ENCODE data around the gene RAB12. TPM values are rescaled to one million over a fixed set of nuclear protein-coding genes. Genes with fewer than 3 reads are reported as not detected.

The RAB12 gene
- total RNA-seq, 1 donor from 2014 or later: 41.4 TPM

DNA sequence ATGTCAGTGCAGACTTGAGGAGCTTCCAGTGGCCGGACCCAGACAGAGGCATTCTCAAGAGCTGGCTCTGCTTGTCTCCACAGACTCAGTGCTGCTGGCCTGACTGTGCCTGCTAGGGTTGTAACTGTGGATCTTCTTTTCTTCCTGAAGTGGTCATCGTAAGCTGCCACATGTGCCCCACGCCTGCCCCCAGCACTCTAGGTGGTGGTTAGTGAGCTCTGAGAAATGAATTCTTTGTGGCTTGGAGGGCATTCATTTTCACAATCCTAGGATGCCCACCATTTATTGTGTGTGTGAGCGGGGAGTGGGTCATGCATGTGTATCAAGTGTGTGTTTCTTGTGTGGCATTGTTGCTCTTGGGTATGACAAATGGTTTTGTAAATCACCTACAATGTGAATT lies 23.1 kb downstream of the RAB12 start:
- H3K27me3 ChIP-seq: no peaks in the 10 kb centered on the region
- peaks cover 5% of the 10 kb centered on the region for H3K36me3 ChIP-seq
- no peaks in the 10 kb centered on the region for H3K27me3 Mint-ChIP-seq (ENCODE audit: insufficient read depth, low read depth)
- H3K4me1 Mint-ChIP-seq: no peaks in the 10 kb centered on the region
- TF ChIP-seq, protein P1, sequence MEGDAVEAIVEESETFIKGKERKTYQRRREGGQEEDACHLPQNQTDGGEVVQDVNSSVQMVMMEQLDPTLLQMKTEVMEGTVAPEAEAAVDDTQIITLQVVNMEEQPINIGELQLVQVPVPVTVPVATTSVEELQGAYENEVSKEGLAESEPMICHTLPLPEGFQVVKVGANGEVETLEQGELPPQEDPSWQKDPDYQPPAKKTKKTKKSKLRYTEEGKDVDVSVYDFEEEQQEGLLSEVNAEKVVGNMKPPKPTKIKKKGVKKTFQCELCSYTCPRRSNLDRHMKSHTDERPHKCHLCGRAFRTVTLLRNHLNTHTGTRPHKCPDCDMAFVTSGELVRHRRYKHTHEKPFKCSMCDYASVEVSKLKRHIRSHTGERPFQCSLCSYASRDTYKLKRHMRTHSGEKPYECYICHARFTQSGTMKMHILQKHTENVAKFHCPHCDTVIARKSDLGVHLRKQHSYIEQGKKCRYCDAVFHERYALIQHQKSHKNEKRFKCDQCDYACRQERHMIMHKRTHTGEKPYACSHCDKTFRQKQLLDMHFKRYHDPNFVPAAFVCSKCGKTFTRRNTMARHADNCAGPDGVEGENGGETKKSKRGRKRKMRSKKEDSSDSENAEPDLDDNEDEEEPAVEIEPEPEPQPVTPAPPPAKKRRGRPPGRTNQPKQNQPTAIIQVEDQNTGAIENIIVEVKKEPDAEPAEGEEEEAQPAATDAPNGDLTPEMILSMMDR (IDR thresholded peaks at IDR 0.05): no peak
- TF ChIP-seq EZH2phosphoT487 (IDR thresholded peaks at IDR 0.05) (no peak), EZH2 (IDR thresholded peaks at IDR 0.05) (no peak)
- no peaks in the 10 kb centered on the region for H3K4me1 ChIP-seq
- no peak overlapping the region for H3K27ac ChIP-seq
- H3K4me3 ChIP-seq: no peak overlapping the region
- no peak overlapping the region for H3K9ac ChIP-seq
- peaks cover 35% of the 10 kb centered on the region for H3K36me3 Mint-ChIP-seq
- no peaks in the 10 kb centered on the region for H3F3A ChIP-seq (ENCODE audit: low read depth)
- H3K9me3 Mint-ChIP-seq: no peaks in the 10 kb centered on the region
- DNase-seq (ENCODE audit: low spot score): no peak
- no peak overlapping the region for H3K4me2 ChIP-seq
- no peak overlapping the region for H3K4me3 Mint-ChIP-seq
- H3K27ac Mint-ChIP-seq: no peak overlapping the region
- H2AFZ ChIP-seq (replicated peaks): no peak overlapping the region
- no peaks in the 10 kb centered on the region for H3K9me3 ChIP-seq (ENCODE audit: low read depth)
- peaks cover 41% of the 10 kb centered on the region for H3K79me2 ChIP-seq (ENCODE audit: low read depth)
- H4K20me1 ChIP-seq (ENCODE audit: low read depth): peaks cover 27% of the 10 kb centered on the region

DNA sequence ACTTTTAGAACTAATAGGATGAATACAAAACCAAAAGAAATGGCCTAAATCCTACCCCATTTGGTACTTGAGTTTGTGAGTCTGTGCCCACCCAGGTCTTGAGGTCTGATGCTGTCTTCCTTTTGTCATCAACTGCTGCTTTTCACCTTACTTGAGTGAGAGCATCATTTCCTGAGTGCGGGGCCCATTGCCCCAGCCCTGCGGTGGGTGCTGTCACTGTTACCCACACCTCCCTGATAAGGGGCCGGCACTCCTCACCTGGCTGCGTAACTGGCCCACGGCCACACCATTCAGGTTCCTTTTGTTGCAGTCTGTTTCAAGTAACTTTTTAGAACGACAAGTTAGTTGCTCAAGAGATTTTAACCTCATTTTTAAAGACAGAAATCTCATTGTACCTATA lies 25.3 kb downstream of the RAB12 start:
- DNase-seq (ENCODE audit: low spot score): no peak
- Histone ChIP-seq H2AFZ (replicated peaks) (no peak overlapping the region), H3K79me2 (ENCODE audit: low read depth) (peaks cover 20% of the 10 kb centered on the region), H3K9ac (no peak overlapping the region), H3K9me3 (ENCODE audit: low read depth) (no peaks in the 10 kb centered on the region), H3K4me2 (no peak overlapping the region), H3K36me3 (peaks cover 5% of the 10 kb centered on the region), H3K27ac (no peak overlapping the region), H3F3A (ENCODE audit: low read depth) (peaks cover 4% of the 10 kb centered on the region), H3K4me3 (no peak overlapping the region), H3K27me3 (no peaks in the 10 kb centered on the region), H3K4me1 (no peaks in the 10 kb centered on the region), H4K20me1 (ENCODE audit: low read depth) (peaks cover 16% of the 10 kb centered on the region)
- peaks cover 38% of the 10 kb centered on the region for H3K36me3 Mint-ChIP-seq
- H3K27ac Mint-ChIP-seq: no peak overlapping the region
- no peak overlapping the region for H3K4me3 Mint-ChIP-seq
- TF ChIP-seq EZH2 (IDR thresholded peaks at IDR 0.05) (no peak), EZH2phosphoT487 (IDR thresholded peaks at IDR 0.05) (no peak)
- TF ChIP-seq, protein P1 (IDR thresholded peaks at IDR 0.05): no peak
- H3K27me3 Mint-ChIP-seq (ENCODE audit: insufficient read depth, low read depth): no peaks in the 10 kb centered on the region
- H3K4me1 Mint-ChIP-seq: no peaks in the 10 kb centered on the region
- no peaks in the 10 kb centered on the region for H3K9me3 Mint-ChIP-seq

DNA sequence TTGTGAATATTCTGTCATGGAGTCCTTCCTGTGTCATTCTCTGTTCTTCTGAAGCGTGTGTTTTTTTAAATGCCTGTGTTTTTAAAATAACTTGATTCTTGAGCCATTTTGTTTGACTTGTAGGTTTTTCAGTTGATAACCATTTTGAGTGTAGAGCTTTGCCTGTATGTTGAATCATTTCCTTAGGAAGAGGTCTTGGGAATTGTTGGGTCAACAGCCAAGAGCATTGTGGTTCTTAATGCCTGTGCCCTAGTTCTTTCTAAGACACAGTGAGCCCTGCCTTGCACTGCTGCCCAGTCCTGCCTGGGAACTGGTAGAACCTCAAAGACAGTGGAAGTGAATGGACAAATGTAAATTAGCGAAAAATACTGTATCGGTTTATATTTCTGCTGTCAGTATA lies 25.9 kb downstream of the RAB12 start:
- Histone ChIP-seq H3K4me1 (no peaks in the 10 kb centered on the region), H3K4me3 (no peak overlapping the region), H4K20me1 (ENCODE audit: low read depth) (peaks cover 10% of the 10 kb centered on the region), H3K79me2 (ENCODE audit: low read depth) (peaks cover 18% of the 10 kb centered on the region), H2AFZ (replicated peaks) (no peak overlapping the region), H3K27ac (no peak overlapping the region), H3K36me3 (peaks cover 5% of the 10 kb centered on the region), H3K4me2 (no peak overlapping the region), H3F3A (ENCODE audit: low read depth) (peaks cover 4% of the 10 kb centered on the region), H3K9me3 (ENCODE audit: low read depth) (no peaks in the 10 kb centered on the region), H3K9ac (no peak overlapping the region), H3K27me3 (no peaks in the 10 kb centered on the region)
- H3K27me3 Mint-ChIP-seq (ENCODE audit: insufficient read depth, low read depth): no peaks in the 10 kb centered on the region
- H3K4me3 Mint-ChIP-seq: no peak overlapping the region
- H3K27ac Mint-ChIP-seq: no peak overlapping the region
- H3K9me3 Mint-ChIP-seq: no peaks in the 10 kb centered on the region
- no peak for TF ChIP-seq EZH2phosphoT487 (IDR thresholded peaks at IDR 0.05)
- no peak for TF ChIP-seq EZH2 (IDR thresholded peaks at IDR 0.05)
- TF ChIP-seq, protein P1 (IDR thresholded peaks at IDR 0.05): no peak
- no peaks in the 10 kb centered on the region for H3K4me1 Mint-ChIP-seq
- no peak for DNase-seq (ENCODE audit: low spot score)
- H3K36me3 Mint-ChIP-seq: peaks cover 39% of the 10 kb centered on the region

Measured in neural progenitor cell (in vitro differentiated cells).